ENCODE results near the gene TSEN54.

DNA sequence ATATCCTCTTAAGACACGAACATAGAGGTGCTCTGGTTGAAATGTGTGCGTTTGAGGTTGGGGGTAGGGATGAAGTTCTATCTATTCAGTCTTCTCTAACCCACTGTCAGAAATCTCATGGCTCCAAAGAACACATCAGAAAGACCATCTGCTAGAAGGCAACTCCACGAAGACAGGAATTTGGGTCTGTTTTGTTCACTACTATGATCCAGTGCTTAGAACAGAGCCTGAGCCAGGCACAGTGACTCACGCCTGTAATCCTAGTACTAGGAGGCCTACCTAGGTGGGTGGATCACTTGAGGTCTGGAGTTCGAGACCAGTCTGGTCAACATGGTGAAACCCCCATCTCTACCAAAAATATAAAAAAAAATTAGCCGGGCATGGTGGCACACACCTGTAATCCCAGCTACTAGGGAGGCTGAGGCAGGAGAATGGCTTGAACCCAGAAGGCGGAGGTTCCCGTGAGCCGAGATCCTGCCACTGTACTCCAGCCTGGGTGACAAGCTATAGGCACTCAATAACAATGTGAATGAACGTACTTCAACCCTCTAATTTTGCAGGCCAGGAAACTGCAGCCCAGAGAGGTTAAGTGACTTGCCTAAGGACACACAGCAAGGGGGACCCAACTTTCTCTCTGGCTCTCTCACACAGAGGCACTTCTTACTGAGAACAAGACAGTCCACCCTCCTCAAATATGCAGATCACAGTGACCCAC is 3.2 kb upstream of the TSEN54 start:
- no peak for TF ChIP-seq EP300 (IDR thresholded peaks at IDR 0.05)
- no peak for TF ChIP-seq CTCF (IDR thresholded peaks at IDR 0.05)
